ENCODE results near the gene CDC42BPA.

GRCh38 chr1:227355542-227356245 is 37.4 kb upstream of the CDC42BPA start:
- TF ChIP-seq EZH2phosphoT487 (IDR thresholded peaks at IDR 0.05; ENCODE audit: insufficient read depth, low read depth), result no peak
- TF ChIP-seq EZH2 (IDR thresholded peaks at IDR 0.05; ENCODE audit: insufficient read depth, poor library complexity, severe bottlenecking), result no peak

Data from GM23248 (cell line).